K562 (cell line): Measurements from ENCODE around the gene ZBTB32. TPM values are rescaled to one million over a fixed set of nuclear protein-coding genes. Genes with fewer than 3 reads are reported as not detected.

ENCODE experiments used
- ATAC-seq: fragments of 200-7000 bp; cut with Tn5 transposase; 3 replicates; pipeline ENCODE4 v1.9.1; 2020; ENCODE audit warnings: moderate library complexity
- BruUV-seq: library from RNA; stranded (reverse); fragments of 400-500 nt; replicated peaks from 2 replicates; lab custom pipeline; 2021; lab: Mats Ljungman, UMichigan
- CTCF ChIA-PET: fragments of 300-600 bp; formaldehyde crosslinking; extraction: SDS; loops from one replicate; lab custom pipeline; 2021; ENCODE audit warnings: low intra/inter-chr PET ratio; lab: Yijun Ruan, JAX
- POLR2A ChIA-PET: fragments of 300-600, 350-650 bp; sonication (Branson Sonifier 250); formaldehyde crosslinking; extraction: SDS; loops from one replicate; lab custom pipeline; 2021; ENCODE audit warnings: antibody characterized with exemption, inconsistent platforms; lab: Yijun Ruan, JAX
- DNase-seq, 4 experiments: peaks; one replicate each; pipeline versions ENCODE4 v3.0.0 to v3.0.0-alpha.2; 2011 to 2018; ENCODE audit warnings: low spot score in 3 of 4, mixed read lengths in 3 of 4; ENCODE audit errors: extremely low read depth in 1 of 4
- FAIRE-seq: peaks from 2 replicates; lab custom pipeline; 2011; peaks lifted over from hg19 to GRCh38; lab: Jason Lieb, UNC
- H2AFZ ChIP-seq: 2 replicates; pipeline ENCODE4 v1.6.0; 2011; ENCODE audit warnings: low read depth, low read length, control low read depth, inconsistent platforms
- H3K27ac ChIP-seq: fragments of 200-600 bp; 3 replicates; pipeline ENCODE4 v1.8.0; 2011; ENCODE audit warnings: low read depth, mild to moderate bottlenecking, control low read depth, inconsistent platforms, low read length, moderate library complexity, mixed read lengths; ENCODE audit errors: extremely low read depth
- H3K27me3 ChIP-seq, 2 experiments: fragments of 300-600 bp in 1 of 2; 2 replicates in 1 of 2; 3 replicates in 1 of 2; pipeline versions ENCODE4 v1.6.0 to v1.8.0; 2011; ENCODE audit warnings: inconsistent platforms in 2 of 2, low read length in 2 of 2, mild to moderate bottlenecking in 1 of 2, mixed read lengths in 1 of 2, moderate library complexity in 1 of 2; ENCODE audit not compliant: control insufficient read depth in 2 of 2, insufficient read depth in 2 of 2
- H3K36me3 ChIP-seq: fragments of 300-600 bp; 3 replicates; pipeline ENCODE4 v1.8.0; 2011; ENCODE audit warnings: mild to moderate bottlenecking, low read length, inconsistent platforms; ENCODE audit not compliant: control insufficient read depth, insufficient read depth
- H3K4me1 ChIP-seq, 2 experiments: fragments of 200-600 bp in 1 of 2; replicated peaks in 1 of 2; 2 replicates in 1 of 2; 3 replicates in 1 of 2; pipeline versions ENCODE4 v1.5.1 to v1.8.0; 2011; ENCODE audit warnings: inconsistent platforms in 2 of 2, low read length in 2 of 2, mild to moderate bottlenecking in 1 of 2, mixed read lengths in 1 of 2, moderate library complexity in 1 of 2; ENCODE audit not compliant: control insufficient read depth in 2 of 2, insufficient read depth in 2 of 2
- H3K4me2 ChIP-seq: 2 replicates; pipeline ENCODE4 v1.6.1; 2011; ENCODE audit warnings: low read length, control low read depth, inconsistent platforms, mixed read lengths; ENCODE audit not compliant: insufficient read depth
- H3K4me3 ChIP-seq: fragments of 200-600 bp; sonication (generic), shearing (Covaris generic); 2 replicates; pipeline ENCODE4 v1.5.1; 2016; ENCODE audit warnings: control low read depth, inconsistent platforms
- H3K79me2 ChIP-seq: fragments of 200-600 bp; 3 replicates; pipeline ENCODE4 v1.8.0; 2011; ENCODE audit warnings: low read length, inconsistent platforms; ENCODE audit not compliant: control insufficient read depth, insufficient read depth
- H3K9ac ChIP-seq, 2 experiments: 2 replicates each; pipeline versions ENCODE4 v1.6.0 to v1.6.1; 2011; ENCODE audit warnings: low read depth in 2 of 2, low read length in 2 of 2, control low read depth in 1 of 2, inconsistent platforms in 1 of 2, mild to moderate bottlenecking in 1 of 2, mixed read lengths in 1 of 2; ENCODE audit not compliant: insufficient read depth in 1 of 2
- H3K9me1 ChIP-seq: one replicate; pipeline ENCODE4 v1.6.0; 2011; ENCODE audit warnings: inconsistent platforms, mild to moderate bottlenecking, low read length, moderate library complexity; ENCODE audit not compliant: control insufficient read depth, insufficient read depth
- H3K9me3 ChIP-seq: replicated peaks from 2 replicates; pipeline ENCODE4 v1.5.1; 2011; ENCODE audit warnings: low read depth, low read length, inconsistent platforms; ENCODE audit not compliant: control insufficient read depth, insufficient read depth
- H4K20me1 ChIP-seq: replicated peaks from 2 replicates; pipeline ENCODE4 v1.6.1; 2011; ENCODE audit warnings: low read length, inconsistent platforms, mixed read lengths; ENCODE audit not compliant: control insufficient read depth, insufficient read depth
- CC2D1A ChIP-seq: fragments of 450-650 bp; IDR thresholded peaks from 2 replicates; pipeline ENCODE4 v1.6.1; 2017; ENCODE audit warnings: mild to moderate bottlenecking
- ETV6 ChIP-seq, 3 experiments: fragments of 150-350 bp in 1 of 3; sonication (generic) in 1 of 3; formaldehyde crosslinking in 1 of 3; IDR thresholded peaks; 2 replicates each; pipeline versions ENCODE4 v1.6.1 to v1.8.0; 2014 to 2022; ENCODE audit warnings: borderline replicate concordance in 2 of 3, low read depth in 2 of 3, antibody characterized with exemption in 1 of 3, low read length in 1 of 3, mild to moderate bottlenecking in 1 of 3, missing genetic modification reagents in 1 of 3
- HMG20B ChIP-seq: fragments of 250-450 bp; sonication (Bioruptor Pico); IDR thresholded peaks from 2 replicates; pipeline ENCODE4 v1.5.0; 2021; ENCODE audit warnings: mild to moderate bottlenecking
- MCM5 ChIP-seq: fragments of 450-650 bp; IDR thresholded peaks from 2 replicates; pipeline ENCODE4 v1.6.1; 2016; ENCODE audit warnings: low read depth
- SAFB ChIP-seq: fragments of 200-400 bp; formaldehyde crosslinking; IDR thresholded peaks from 2 replicates; pipeline ENCODE4 v1.6.1; 2017; ENCODE audit warnings: low read depth, low read length, borderline replicate concordance
- SMARCA4 ChIP-seq: fragments of 450-650 bp; IDR thresholded peaks from 2 replicates; pipeline ENCODE4 v1.6.1; 2016
- SPI1 ChIP-seq: IDR thresholded peaks from 2 replicates; pipeline ENCODE4 v1.6.1; 2011; ENCODE audit warnings: low read depth, low read length, control low read depth, borderline replicate concordance
- STAT5B ChIP-seq: fragments of 250-450 bp; sonication (Bioruptor Pico); IDR thresholded peaks from 2 replicates; pipeline ENCODE4 v1.8.0; 2021; ENCODE audit warnings: mild to moderate bottlenecking, inconsistent platforms
- TCF7 ChIP-seq: sonication (generic); IDR thresholded peaks from 2 replicates; pipeline ENCODE4 v1.6.1; 2016; ENCODE audit warnings: antibody characterized with exemption, borderline replicate concordance
- THRAP3 ChIP-seq: fragments of 450-650 bp; IDR thresholded peaks from 2 replicates; pipeline ENCODE4 v1.6.1; 2016; ENCODE audit warnings: mild to moderate bottlenecking, inconsistent platforms, borderline replicate concordance
- ZNF408 ChIP-seq: fragments of 250-450 bp; sonication (Bioruptor Pico); IDR thresholded peaks from 2 replicates; pipeline ENCODE4 v1.4.0; 2020; ENCODE audit warnings: low read depth, mild to moderate bottlenecking, moderate library complexity
- ZNF766 ChIP-seq: fragments of 200-800 bp; sonication (Bioruptor generic); conservative IDR thresholded peaks from 2 replicates; pipeline ENCODE4 v1.6.1; 2016; ENCODE audit warnings: missing genetic modification characterization, missing compliant biosample characterization
- WGBS: fragments of 100-300 bp; shearing (Covaris generic); methylation state at CpG from one replicate; pipeline ENCODE4 v1.1.6; 2016; ENCODE audit warnings: low coverage, mixed read lengths; ENCODE audit not compliant: insufficient coverage; ENCODE audit errors: missing lambda C conversion rate; 5-methylcytosine and 5-hydroxymethylcytosine counted together
- in situ Hi-C: fragments of 300-500 bp; cut with MboI; formaldehyde crosslinking; loops from 4 replicates; pipeline ENCODE4 v1.15.0; 2018; ENCODE audit warnings: inconsistent platforms, mixed read lengths
- intact Hi-C: fragments of 100-400 bp; cut with micrococcal nuclease; formaldehyde crosslinking; loops from 2 replicates; pipeline ENCODE4 v1.14.2; 2022
- polyA plus RNA-seq, 8 experiments: library from polyadenylated mRNA; depleted of rRNA in 4 of 8; stranded (reverse) in 5 of 8; unstranded in 3 of 8; fragments of >200 nt; fragmentation: Nextera tagmentation in 2 of 8; fragmentation: Illumina TruSeq in 1 of 8; extraction: Ambion mirVana in 2 of 8; extraction: Trizol in 1 of 8; gene quantifications; 2 replicates each; pipeline versions ENCODE4 v1.2.1 to v1.2.3, GENCODE V29; 2011 to 2014; ENCODE audit warnings: inconsistent platforms in 1 of 8, missing spikeins in 1 of 8
- total RNA-seq, 7 experiments: library from RNA; depleted of rRNA in 6 of 7; stranded (reverse); fragments of >200 nt in 6 of 7; fragmentation: Illumina TruSeq in 2 of 7; extraction: Trizol in 2 of 7; gene quantifications; 2 replicates each; pipeline versions ENCODE4 v1.2.1 to v1.2.3, GENCODE V29; 2011 to 2021; ENCODE audit warnings: low replicate concordance in 1 of 7
- TF ChIP-seq, protein P1 (sequence below): fragments of 450-650 bp; IDR thresholded peaks from 2 replicates; pipeline ENCODE4 v1.6.1; 2017; ENCODE audit warnings: mild to moderate bottlenecking, moderate library complexity

The ZBTB32 gene
- total and polyA plus RNA-seq, 9 of the 15 experiments (the other 6 are each of a cell fraction or from before 2014, with no cell fraction given) = 0.20 TPM; not detected in 8

DNA sequence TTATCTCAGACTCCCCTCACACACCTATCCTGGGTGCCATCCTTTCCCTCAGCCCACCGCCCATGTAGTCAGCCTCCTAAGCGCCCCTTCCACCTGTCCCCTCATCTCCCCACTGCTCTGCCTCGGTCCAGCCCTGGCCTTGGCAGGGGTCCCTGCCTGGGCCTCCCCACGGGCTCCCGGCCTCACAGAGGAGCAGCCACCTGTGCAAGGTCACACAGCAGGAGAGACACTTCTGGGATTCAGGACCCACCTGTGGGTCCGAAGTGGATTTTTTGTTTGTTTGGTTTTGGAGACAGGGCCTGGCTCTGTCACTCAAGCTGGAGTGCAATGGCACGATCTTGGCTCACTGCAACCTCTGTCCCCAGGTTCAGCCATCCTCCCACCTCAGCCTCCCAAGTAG is 38.8 kb upstream of the ZBTB32 start:
- in situ Hi-C loops = no loop called here
- POLR2A ChIA-PET = no interaction called here
- H3K36me3 ChIP-seq = no peaks in the 10 kb centered on the region
- no peaks in the 10 kb centered on the region for H3K9me3 ChIP-seq
- 31% methylated on average over 7 of the region's 7 CpGs for WGBS
- H3K27ac ChIP-seq = no peak overlapping the region
- intact Hi-C loops = no loop called here
- ATAC-seq (no peak), FAIRE-seq (no peak)
- BruUV-seq = no TSS peak
- H3K27me3 ChIP-seq = peaks cover 16 to 29% of the 10 kb centered on the region in 2 experiments; a peak in 4 of 5 replicates
- H2AFZ ChIP-seq = no peak overlapping the region
- H3K9me1 ChIP-seq = no peaks in the 10 kb centered on the region
- no peak overlapping the region for H3K4me3 ChIP-seq
- no peaks in the 10 kb centered on the region for H3K79me2 ChIP-seq
- no peak for TF ChIP-seq STAT5B (CRISPR knock-in tag)
- no peak for TF ChIP-seq ZNF408 (CRISPR knock-in tag)
- TF ChIP-seq THRAP3 = no peak
- no peak for TF ChIP-seq SAFB
- TF ChIP-seq, all 486 proteins: peak for 0
- peaks cover 0 to 12% of the 10 kb centered on the region in 2 experiments; a peak in 3 of 5 replicates for H3K4me1 ChIP-seq
- H3K9ac ChIP-seq = no peak overlapping the region
- CTCF ChIA-PET = no interaction called here
- DNase-seq = no peak
- no peaks in the 10 kb centered on the region for H4K20me1 ChIP-seq
- H3K4me2 ChIP-seq = no peak overlapping the region

DNA sequence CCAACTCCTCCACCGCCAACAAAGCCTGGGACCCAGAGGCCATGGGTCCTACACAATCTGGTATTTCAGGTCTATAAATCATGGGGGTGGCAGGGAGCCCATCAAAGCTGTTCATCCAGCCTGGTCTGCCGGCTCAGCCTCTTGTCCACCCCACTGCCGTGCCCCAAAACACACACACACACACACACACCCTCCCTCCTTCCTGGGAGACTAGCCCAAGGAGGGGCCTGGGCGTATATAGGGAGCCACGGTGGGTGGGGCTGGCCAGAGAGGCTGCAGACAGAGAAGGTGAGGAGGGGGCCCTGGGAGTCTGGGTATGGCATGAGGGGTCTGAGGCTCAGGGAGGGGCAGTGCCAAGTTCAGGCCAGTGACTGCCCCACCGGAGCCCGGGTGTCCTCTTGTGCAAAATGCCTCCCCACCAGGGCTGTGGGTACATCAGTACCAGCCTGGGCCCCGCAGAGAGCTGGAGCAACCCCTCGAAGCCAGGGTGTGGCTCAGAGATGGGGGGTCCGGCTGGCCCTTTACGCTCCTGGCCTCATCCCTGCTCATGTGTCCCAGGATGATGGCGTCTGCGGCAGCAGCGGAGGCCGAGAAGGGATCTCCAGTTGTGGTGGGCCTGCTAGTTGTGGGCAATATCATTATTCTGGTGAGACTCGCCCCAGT is 38.0 kb upstream of the ZBTB32 start, which contains the start of gene UPK1A:
Gene UPK1A (plus strand): TSS at position 267 of the 663 bp plus-strand sequence. CDS start 296 bp downstream, at position 563.
- Histone ChIP-seq H3K9ac (no peak within 1 kb of the TSS), H3K36me3 (no peaks in the 10 kb centered on the region), H3K27ac (no peak within 1 kb of the TSS), H3K4me3 (no peak within 1 kb of the TSS), H3K27me3 (peaks cover 16 to 29% of the 10 kb centered on the region in 2 experiments; a peak in 4 of 5 replicates), H2AFZ (no peak within 1 kb of the TSS), H3K9me3 (no peaks in the 10 kb centered on the region), H3K4me1 (peaks cover 0 to 17% of the 10 kb centered on the region in 2 experiments; a peak in 3 of 5 replicates), H4K20me1 (no peaks in the 10 kb centered on the region), H3K9me1 (no peaks in the 10 kb centered on the region), H3K79me2 (no peaks in the 10 kb centered on the region), H3K4me2 (no peak within 1 kb of the TSS)
- ATAC-seq (no peak), DNase-seq (no peak), FAIRE-seq (no peak)
- 26% methylated on average over 15 of the region's 16 CpGs for WGBS
- intact Hi-C loops (no loop called here), in situ Hi-C loops (no loop called here)
- CTCF ChIA-PET = no interaction called here
- POLR2A ChIA-PET = interaction anchor here (1.0 kb wide), 1 partner anchor 18 kb away, joined by 4 read pairs; the partner anchor contains the start of gene COX6B1
- no TSS peak for BruUV-seq
- TF ChIP-seq ZNF766 (CRISPR knock-in tag) = no peak
- TF ChIP-seq SPI1 = no peak
- no peak for TF ChIP-seq HMG20B (CRISPR knock-in tag)
- no peak for TF ChIP-seq ETV6 (IDR thresholded peaks at IDR 0.05; ENCODE audit: borderline replicate concordance in 1 of 2, low read depth in 2 of 2, low read length in 1 of 2)
- no peak for TF ChIP-seq ETV6 (CRISPR knock-in tag; IDR thresholded peaks at IDR 0.05; ENCODE audit: borderline replicate concordance)
- TF ChIP-seq MCM5 = no peak
- TF ChIP-seq, protein P1, sequence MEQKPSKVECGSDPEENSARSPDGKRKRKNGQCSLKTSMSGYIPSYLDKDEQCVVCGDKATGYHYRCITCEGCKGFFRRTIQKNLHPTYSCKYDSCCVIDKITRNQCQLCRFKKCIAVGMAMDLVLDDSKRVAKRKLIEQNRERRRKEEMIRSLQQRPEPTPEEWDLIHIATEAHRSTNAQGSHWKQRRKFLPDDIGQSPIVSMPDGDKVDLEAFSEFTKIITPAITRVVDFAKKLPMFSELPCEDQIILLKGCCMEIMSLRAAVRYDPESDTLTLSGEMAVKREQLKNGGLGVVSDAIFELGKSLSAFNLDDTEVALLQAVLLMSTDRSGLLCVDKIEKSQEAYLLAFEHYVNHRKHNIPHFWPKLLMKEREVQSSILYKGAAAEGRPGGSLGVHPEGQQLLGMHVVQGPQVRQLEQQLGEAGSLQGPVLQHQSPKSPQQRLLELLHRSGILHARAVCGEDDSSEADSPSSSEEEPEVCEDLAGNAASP = no peak
- TF ChIP-seq TCF7 = no peak
- no peak for TF ChIP-seq SMARCA4
- no peak for TF ChIP-seq CC2D1A
